HG03460 (cell line): ENCODE results near the gene IL23A.
"Not testable (repeated sequence)": the region's sequence is repeated elsewhere in the genome, so short reads cannot be mapped to it uniquely, and the experiment has no call there.

Experiments
- ATAC-seq: cut with Tn5 transposase; IDR thresholded peaks from one replicate; pipeline ENCODE4 v1.9.1; 2021; ENCODE audit not compliant: unreplicated experiment

Gene IL23A

GRCh38 chr12:56324206-56324605 is 14.5 kb upstream of the IL23A start:
- no peak for ATAC-seq

- ATAC-seq: no peak
Measured at GRCh38 chr12:56326126-56326525, 12.6 kb upstream of the IL23A start.

- ATAC-seq: no peak
Measured at GRCh38 chr12:56326533-56326932, 12.2 kb upstream of the IL23A start.

GRCh38 chr12:56330936-56331490 is 7.7 kb upstream of the IL23A start:
- no peak for ATAC-seq

GRCh38 chr12:56332512-56333196 is 6.0 kb upstream of the IL23A start:
- ATAC-seq: no peak

GRCh38 chr12:56333197-56333678 is 5.4 kb upstream of the IL23A start:
- ATAC-seq: no peak

- peak; percentile 94 for ATAC-seq
Measured at GRCh38 chr12:56333679-56334489, 4.8 kb upstream of the IL23A start, which contains the start of gene PAN2. Gene PAN2 (minus strand): TSS chr12:56334000. CDS start chr12:56333094, 906 bp downstream.

- ATAC-seq: no peak
Measured at GRCh38 chr12:56334490-56334793, 4.2 kb upstream of the IL23A start.

GRCh38 chr12:56335527-56335926 is 3.2 kb upstream of the IL23A start:
- ATAC-seq: not testable (repeated sequence)

GRCh38 chr12:56336361-56337167 is 2.1 kb upstream of the IL23A start:
- no peak for ATAC-seq

GRCh38 chr12:56337753-56338251 is 882 bp upstream of the IL23A start:
- ATAC-seq: no peak

- ATAC-seq: no peak
Measured at GRCh38 chr12:56339158-56339422, 406 bp downstream of the IL23A start.

GRCh38 chr12:56341616-56342015 is 2.9 kb downstream of the IL23A start:
- ATAC-seq: no peak

GRCh38 chr12:56342290-56342689 is 3.6 kb downstream of the IL23A start:
- ATAC-seq: not testable (repeated sequence)

GRCh38 chr12:56346675-56347074 is 8.0 kb downstream of the IL23A start:
- ATAC-seq: no peak

- ATAC-seq: not testable (repeated sequence)
Measured at GRCh38 chr12:56347255-56347654, 8.6 kb downstream of the IL23A start.

GRCh38 chr12:56348776-56349175 is 10.1 kb downstream of the IL23A start:
- no peak for ATAC-seq

GRCh38 chr12:56350662-56351061 is 12.0 kb downstream of the IL23A start:
- no peak for ATAC-seq

GRCh38 chr12:56351325-56351724 is 12.6 kb downstream of the IL23A start:
- ATAC-seq: no peak

- ATAC-seq: no peak
Measured at GRCh38 chr12:56358836-56359532, 20.3 kb downstream of the IL23A start.
